Posterior vena cava (tissue), 2 donors: Measurements from ENCODE around the gene RTP3. TPM values are rescaled to one million over a fixed set of nuclear protein-coding genes. Genes with fewer than 3 reads are reported as not detected.
"Not testable (repeated sequence)": the region's sequence is repeated elsewhere in the genome, so short reads cannot be mapped to it uniquely, and the experiment has no call there.

Source experiments
- DNase-seq: peaks from one replicate; pipeline ENCODE4 v3.0.0-alpha.2; 2020; ENCODE audit warnings: low spot score
- intact Hi-C, 2 donors: fragments of 100-400 bp; cut with DNase I; formaldehyde crosslinking; loops; one replicate each; pipeline versions ENCODE4 v1.14.1 to v1.14.2; 2022 to 2023
- total RNA-seq, 2 donors: library from RNA; stranded (reverse); fragmentation: NEBNext Ultra II Directional; extraction: Animal tissue kit (Norgen Biotek cat#: 25700); gene quantifications; one replicate each; pipeline ENCODE4 v1.2.1, GENCODE V29; 2021
- donor health status: DM: yes; HTN: yes; CAD: no.
- donor health status: DM: yes; HTN: yes; CAD: no.

The RTP3 gene
- total RNA-seq, 2 donors from 2014 or later, result not detected

DNA sequence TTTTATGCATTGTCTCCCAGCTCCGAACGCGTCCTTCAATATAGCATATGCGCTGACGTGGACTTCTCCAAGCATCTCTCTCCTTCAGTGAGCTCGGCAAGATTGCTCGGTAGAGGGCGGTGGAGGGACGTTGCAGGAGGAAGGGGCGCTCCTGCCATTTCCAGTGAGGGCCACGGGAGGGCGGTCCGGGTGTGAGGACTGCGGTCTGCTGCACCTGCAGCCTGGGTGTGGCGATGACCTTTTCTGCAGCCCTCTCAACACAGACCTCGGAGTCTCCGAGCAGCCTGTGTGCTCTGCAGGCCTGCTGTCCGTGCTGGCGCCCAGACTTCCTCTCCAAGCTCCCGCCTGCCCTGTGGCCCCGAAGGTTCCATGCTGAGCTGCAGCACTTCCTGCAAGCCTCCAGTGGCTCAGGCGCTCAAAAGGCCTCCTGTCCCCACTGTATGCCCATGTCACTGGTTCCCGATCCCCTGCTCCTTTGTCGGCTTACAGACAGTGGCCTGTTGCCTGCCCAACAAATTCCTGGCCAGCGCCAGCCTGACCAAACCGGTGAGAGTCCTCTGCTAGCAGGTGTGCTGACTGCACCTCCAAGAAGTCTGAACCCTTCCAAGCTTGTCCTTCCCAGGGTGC, 8.9 kb upstream of the RTP3 start:
- intact Hi-C loops, result loop anchor here in 1 of 2 donors (5.0 kb wide), 1 partner anchor 143 kb away; no protein-coding TSS in a partner anchor
- peak; percentile 96 for DNase-seq

DNA sequence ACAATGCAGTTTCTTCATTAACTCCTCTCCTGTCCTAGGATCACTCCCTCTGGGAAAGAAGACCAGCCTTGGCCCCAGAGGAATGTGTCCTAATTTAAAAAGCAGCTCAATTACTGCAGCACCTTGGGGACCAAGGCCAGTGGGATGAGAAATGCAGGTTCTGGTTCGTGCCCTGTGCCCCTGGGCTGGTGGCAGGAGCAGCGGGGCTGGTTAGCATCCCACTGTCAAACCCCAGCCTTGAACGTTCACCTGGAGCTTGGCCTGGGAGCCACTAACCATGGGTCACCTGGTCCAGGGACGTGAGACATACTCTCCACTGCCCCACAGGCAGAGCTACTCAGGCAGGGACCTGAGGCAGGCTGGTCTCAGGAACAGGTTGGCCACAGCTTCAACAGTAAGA, 8.4 kb upstream of the RTP3 start:
- DNase-seq, result no peak
- intact Hi-C loops, result loop anchor here in 1 of 2 donors (5.0 kb wide), 1 partner anchor 143 kb away; no protein-coding TSS in a partner anchor

DNA sequence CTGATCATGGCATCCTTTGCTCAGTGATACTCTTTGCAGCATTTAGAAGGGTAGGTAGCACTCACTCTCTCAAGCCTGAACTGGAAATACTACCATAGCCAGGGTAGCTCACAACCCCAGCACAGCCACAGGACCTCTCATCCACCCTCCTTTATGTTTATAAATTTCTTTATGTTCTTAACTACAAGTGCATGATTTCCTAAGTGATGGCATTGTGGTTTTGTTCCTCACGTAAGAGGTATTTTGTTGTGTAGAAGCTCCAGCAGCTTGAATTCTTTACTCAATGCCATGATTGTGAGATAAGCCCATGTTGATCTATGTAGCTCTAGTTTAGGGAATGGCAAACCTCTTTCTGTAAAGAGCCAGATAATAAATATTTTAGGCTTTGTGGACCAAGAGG, 7.9 kb upstream of the RTP3 start:
- intact Hi-C loops, result loop anchor here in 1 of 2 donors (5.0 kb wide), 1 partner anchor 142 kb away; no protein-coding TSS in a partner anchor
- no peak for DNase-seq

DNA sequence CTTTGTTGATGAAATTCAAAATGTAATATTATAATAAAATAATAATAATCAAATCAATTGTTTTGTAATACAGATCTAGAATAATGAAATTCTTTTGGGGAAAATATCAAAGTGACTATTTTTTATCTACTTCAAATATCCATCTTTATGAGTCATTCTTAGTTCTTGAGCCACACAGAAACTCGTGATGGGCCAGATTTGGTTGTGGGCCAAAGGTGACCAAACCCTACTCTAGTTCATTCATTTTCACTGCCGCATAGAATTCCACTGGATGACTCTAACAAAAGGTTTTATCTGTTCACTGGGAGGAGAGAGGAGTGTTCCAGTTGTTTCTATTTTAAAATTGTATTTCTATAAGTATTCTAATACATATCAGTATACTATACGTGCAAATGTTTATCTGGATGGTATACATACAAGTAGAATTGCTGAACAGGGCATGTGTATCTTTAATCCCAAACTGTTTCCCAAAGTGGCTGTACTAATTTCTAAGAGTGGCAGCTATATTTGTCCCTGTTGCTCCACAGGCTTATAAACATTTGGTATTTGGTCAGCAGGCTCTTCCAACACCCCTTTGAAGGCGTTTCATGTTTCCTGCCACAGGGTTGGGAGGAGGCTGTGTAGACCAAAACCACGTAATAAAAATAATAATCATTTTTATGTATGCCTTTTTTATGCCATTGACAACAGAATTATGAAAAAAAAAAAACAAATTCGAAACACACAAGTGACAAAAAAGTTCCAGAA, 7.3 kb upstream of the RTP3 start:
- no peak for DNase-seq
- intact Hi-C loops, result no loop called here

DNA sequence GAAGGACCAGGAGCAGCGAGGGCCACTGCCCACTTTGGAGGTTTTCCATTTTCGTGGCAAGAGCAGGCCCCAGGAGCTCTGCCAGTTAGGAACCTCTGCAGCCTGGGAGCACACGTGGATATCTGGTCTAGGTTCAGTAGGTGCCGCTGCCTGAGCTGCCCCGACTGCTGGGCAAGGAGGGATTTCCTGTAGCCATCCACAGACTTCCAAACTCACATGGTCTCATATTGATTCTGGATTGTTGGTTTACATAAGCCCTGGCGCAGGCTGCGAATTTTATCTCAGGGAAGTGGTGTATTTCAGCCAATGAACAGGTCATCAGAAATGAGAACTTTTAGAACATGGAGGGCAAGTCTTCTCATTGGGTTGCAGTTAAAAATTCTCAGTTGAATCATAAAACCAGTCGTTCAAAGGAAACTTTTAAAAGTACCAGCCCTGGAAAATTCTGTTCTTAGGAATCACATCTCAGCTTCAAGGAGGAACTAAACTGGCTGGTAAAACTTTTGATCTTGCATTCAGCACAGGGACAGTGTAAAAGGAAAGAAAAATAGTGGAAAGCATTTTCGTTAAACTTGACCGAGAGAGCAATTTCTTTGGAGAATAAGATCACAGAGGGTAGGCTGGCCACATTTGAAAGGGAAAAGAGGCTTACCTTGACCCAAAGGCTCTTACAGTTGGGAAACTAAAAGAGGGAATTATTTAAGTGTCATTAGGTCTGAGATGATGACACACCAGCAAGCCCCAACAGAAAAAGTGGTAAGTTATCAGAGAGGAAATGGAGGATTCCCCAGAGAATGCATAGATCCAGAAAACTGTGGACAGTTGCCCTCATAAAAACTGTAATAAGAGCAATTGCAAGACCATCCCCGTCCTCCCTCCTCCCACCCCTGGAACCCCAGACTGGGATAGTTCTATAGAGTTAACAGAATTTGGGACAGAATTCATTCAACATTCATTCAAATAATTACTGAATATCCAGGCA, 6.4 kb upstream of the RTP3 start:
- intact Hi-C loops, result no loop called here
- DNase-seq, result no peak

DNA sequence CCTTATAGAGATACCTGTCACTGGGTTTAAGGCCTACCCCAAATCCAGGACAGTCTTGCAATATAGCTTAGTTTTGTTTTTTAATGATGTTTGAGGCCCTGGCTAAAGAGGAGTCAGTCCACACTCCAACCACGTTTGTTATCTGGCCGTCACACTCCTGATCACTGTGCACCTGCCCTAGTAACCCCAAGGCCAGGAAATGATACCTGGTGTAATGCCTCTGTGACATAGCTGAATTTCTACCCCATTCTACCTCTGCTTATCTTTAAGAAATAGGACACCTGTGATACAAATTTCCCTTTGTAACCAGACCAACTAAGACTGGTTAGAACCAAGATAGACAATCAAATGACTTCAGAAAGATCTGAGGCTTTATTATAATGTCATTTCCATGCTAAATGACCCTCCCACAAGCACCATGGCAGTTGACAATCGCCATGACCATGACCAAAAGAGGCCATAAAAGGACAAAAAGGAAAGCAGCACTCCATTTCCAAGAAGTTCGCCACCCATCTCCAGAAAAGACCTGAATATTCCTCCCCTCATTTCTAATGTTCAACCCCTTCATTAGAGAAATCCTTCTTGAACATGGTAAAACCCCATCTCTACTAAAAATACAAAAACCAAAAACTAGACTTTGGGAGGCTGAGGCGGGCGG, 4.8 kb upstream of the RTP3 start:
- DNase-seq, result no peak
- intact Hi-C loops, result no loop called here

DNA sequence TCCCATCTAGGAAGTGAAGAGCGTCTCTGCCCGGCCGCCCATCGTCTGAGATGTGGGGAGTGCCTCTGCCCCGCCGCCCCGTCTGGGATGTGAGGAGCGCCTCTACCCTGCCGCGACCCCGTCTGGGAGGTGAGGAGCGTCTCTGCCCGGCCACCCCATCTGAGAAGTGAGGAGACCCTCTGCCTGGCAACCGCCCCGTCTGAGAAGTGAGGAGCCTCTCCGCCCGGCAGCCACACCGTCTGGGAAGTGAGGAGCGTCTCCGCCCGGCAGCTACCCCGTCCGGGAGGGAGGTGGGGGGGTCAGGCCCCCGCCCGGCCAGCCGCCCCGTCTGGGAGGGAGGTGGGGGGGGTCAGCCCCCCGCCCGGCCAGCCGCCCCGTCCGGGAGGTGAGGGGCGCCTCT, 3.3 kb upstream of the RTP3 start:
- intact Hi-C loops, DNase-seq: not testable (repeated sequence)

DNA sequence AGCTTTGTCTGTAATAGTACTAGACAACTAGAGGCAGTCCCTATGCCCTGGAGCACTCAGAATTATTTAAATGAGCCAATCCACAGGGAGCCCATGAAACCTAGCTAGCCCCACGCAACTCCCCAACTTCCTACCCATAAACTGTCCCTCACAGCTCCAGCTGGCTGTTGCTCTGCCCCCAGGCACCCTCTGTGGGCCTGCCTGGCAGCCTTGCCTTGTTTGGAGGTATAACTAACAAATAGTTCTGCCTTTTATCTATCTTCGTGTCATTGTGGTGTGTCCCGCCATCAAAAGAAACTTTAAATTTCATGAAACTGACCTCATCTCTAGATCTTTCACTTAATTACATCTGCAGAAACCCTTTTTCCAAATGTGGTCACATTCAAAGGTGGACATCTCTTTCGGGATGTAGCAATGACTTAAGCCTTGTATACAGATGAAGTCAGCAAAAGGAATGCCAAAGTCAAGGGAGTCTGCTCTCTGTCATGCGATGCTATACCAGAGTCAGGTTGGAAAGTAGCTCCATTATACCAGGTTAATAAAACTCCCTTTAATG, 1.8 kb upstream of the RTP3 start:
- no peak for DNase-seq
- intact Hi-C loops, result no loop called here

DNA sequence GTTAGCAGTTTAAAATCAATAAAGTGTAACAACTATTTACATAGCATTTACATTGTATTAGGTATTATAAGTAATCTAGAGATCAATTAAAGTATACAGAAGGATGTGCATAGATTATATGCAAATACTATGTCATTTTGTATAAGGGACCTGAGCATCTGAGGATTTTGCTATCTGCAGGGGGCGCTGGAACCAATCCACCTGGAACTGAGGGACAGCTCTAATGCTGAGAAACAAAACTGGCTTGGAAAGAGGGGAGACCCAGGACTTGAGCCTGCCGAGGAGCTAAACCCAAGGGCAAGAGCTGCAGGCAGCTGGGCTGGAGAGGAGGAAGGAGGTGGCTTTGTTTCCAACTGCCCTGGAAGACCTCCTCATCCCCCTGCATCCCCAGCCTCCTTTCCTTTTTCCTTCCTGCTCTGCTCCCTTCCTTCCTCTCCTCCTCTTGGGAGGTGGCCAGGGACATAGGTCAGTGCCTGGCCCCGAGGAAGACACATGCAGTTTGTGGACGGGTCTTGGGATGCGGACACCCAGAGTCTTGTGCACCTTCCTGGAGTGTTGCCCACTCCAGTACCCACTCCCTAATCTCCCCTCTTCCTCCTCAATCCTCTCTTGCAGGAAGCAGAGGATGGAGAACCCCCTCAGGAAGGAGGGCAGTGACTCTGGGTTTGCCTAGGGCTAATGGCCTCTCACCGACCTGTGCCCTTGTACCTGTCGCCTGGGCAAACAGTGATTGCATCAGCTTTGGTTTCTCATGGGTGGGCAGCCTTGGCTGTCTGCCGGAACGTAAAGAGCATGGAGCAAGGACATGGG, 825 bp upstream of the RTP3 start:
- intact Hi-C loops, result no loop called here

DNA sequence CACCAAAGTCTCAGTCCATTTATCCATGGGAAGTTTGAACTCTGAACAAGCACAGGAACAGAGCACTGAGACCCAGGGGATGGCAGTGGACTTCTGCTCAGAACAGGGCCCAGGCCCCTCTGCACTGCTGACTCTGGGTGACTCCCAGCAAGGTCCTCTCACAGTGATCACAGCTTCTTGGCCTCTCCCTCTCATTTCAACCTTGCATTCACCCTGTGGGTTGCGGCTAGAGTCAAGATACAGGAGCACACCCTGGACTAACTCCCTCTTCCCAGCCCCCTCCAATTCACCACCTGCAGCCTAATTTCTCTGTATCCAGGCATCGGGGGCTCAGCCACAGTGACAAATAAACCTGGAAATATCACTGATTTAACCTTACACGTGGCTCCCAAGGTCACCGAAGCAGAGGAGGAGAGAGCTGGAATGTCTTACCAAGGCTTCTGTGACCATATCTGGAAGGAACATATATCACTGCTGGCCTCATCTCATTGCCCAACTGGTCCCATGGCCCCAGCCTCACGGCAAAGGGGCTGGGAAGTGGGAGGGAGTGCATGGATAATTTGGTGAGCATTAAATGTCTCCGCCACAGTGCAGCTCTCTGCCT, 1.2 kb downstream of the RTP3 start:
- DNase-seq, result no peak

More for the DNA sequence above, 825 bp upstream of the RTP3 start:
- DNase-seq, result no peak

DNA sequence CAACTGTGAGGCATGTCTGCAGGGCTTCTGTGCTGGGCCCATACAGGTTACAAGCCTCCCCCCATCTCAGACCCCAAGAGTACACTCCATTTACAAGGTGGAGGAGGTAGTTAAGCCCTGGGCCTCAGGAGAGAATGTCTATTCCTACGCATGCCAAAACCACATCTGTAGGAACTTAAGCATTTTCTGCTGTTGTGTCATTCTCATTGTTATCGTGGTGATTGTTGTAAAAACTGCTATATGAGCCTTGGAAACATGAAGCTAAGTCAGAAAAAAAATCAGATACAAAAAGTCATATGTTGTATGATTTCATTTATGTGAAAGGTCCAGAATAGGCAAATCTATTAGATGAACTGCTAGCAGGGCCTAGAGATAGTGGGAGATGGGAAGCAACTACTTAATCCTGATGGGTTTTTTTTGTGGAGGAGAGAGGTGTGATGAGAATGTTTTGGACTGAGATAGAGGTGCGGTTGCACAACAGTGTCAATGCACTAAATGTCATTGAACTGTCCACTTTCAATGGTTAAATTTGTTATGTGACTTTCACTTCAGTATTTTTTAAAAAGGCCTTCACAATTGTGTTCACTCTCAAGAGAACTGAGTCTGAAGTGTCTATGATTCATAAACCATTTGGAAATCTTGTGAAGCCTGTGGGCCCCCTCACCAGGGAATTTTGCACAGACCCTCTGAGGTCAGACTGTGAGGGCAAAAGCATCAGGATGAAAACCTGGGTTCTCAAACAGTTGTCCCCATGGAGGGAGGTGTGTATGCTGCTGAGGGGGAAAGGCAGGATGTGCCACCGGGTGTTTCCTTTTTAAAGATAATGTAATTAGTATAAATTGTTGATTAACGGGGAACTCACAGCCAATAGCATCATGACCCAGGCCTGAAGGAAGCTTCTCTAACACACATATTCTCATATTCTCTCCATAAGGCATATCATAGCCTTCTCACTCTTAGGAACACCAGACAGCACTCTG, 3.2 kb downstream of the RTP3 start:
- DNase-seq, result no peak
- intact Hi-C loops, result no loop called here

More for the DNA sequence above, 1.2 kb downstream of the RTP3 start:
- intact Hi-C loops, result no loop called here

DNA sequence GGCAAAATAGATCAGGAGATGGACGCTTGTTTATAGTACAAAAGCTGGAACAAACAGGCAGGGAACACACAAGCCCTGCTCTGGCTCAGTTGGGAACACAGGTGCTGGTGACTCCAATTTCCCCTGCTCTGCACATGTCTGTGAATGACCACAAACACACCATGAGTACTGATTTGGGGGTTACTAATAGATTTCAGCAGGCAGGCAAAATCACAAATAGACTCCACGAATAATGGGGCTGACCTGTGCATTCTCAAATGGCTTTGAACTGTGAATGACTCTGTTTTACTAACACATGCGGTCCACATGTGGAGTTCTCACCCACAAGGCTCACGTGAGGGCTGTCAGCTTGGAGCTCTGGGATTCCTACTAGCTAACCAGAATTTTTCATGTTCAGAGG, 3.9 kb downstream of the RTP3 start:
- DNase-seq, result no peak
- intact Hi-C loops, result no loop called here

DNA sequence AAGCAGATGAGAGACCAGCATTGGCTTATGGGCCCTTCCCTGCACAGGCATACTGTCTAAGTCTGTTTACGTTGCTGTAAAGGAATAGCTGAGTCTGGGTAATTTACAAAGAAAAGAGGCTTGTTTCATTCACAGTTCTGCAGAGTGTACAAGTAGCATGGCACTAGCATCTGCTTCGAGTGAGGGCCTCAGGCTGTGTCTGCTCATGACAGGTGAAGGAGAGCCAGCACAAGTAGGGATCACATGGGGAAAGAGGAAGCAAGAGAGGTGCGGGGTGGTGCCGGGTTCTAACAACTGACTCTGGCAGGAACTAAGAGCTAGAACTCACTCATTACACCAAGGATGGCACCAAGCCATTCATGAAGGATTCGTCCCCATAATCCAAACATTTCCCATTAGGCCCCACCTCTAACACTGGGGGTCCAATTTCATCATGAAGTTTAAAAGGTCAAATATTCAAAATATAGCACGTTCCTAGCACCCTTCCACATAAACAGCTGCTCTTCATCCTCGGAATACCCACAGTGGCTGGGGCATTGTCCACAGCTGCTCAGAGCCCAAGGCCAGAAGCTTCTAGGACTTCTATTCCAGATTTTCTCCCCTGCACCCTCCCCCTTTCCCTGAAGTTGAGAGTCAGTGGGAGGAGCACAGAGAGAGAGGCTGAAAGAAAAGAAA, 5.6 kb downstream of the RTP3 start:
- no peak for DNase-seq
- intact Hi-C loops, result no loop called here

DNA sequence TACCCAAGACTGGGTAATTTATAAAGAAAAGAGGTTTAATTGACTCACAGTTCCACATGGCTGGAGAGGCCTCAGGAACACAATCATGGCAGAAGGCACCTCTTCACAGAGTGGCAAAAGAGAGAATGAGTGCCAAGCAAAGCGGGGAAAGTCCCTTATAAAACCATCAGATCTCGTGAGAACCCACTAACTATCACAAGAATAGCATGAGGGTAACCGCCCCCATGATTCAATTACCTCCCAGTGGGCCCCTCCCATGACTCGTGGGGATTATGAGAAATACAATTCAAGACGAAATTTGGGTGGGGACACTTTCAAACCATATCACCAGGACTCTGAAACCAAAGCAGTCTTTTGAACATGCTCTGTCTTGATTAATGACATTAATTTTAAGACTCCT, 7.0 kb downstream of the RTP3 start:
- intact Hi-C loops, result no loop called here
- no peak for DNase-seq

DNA sequence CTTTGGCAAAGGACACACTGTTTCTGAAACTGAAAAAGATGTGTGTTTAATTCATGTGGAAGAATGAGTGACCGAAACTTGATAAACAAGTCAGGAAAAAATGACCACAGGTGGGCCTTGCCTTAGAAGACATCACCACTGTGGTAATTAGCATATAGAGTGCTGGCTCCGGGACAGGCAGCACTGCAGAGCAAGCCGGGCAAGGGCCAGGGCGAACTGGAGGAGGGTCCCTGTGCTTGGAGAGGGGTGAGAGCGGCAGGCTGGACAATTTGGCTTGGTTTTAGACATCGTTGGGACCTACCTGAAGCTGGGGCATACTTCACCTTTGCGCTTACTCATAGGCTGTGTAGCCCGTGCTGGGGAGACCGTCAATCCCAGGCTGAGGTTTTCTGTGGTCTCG, 8.2 kb downstream of the RTP3 start:
- no peak for DNase-seq
- intact Hi-C loops, result no loop called here

DNA sequence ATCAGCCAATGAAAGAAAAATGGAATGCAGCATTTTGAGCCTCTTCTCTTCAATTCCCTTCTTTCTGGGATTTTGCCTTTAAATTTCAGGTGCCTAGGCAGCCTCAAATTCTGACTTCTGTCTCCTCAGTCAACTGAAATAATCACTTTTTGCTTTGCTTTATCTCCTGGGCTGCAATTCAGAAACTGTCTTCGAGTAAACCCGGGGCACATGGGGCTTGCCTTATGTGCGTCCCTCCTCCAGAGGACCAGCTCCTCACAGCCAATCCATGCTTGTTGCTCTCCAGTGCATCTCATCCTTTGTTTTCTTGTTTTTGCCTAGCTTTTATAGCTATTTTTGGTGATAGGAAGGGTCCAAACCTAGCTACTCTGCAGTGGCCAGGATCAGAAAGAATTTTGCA, 8.8 kb downstream of the RTP3 start:
- DNase-seq, result no peak
- intact Hi-C loops, result no loop called here
